Peyer's patch (tissue), 4 donors: ENCODE results near the gene OSCP1.

ENCODE experiments used
- POLR2A ChIP-seq, 2 donors: fragments of 450-650 bp; IDR thresholded peaks; one replicate each; pipeline ENCODE4 v1.5.1; 2017; ENCODE audit warnings: antibody characterized with exemption in 2 of 2, mild to moderate bottlenecking in 2 of 2, moderate library complexity in 2 of 2
- TF ChIP-seq, protein P1 (sequence below), 6 experiments: fragments of 450-650 bp in 4 of 6; fragments of 200-600 bp in 2 of 6; sonication (generic) in 1 of 6; IDR thresholded peaks; one replicate each; pipeline ENCODE4 v1.5.1; 2017 to 2019; ENCODE audit warnings: antibody characterized with exemption in 6 of 6, mild to moderate bottlenecking in 3 of 6, moderate library complexity in 1 of 6

DNA sequence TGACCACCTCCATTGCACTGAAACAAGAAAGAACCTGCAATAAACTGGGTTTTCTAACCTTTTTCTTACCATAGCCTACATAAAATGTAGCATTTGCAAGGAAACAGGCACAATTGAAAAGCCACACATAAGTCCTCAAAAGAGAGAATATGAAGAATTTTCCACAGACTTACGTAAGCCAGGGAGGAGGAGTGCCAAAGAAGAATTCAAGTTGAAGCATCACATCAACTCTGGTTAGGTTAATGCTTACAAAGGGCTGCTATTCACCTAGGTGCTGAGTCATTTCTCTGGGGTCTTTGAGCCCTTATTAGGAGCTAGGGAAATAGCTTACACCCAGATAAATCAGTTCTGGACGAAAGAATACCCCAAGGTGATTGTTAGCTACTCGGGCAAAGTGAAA is 9.6 kb downstream of the OSCP1 start:
- TF ChIP-seq, protein P1, sequence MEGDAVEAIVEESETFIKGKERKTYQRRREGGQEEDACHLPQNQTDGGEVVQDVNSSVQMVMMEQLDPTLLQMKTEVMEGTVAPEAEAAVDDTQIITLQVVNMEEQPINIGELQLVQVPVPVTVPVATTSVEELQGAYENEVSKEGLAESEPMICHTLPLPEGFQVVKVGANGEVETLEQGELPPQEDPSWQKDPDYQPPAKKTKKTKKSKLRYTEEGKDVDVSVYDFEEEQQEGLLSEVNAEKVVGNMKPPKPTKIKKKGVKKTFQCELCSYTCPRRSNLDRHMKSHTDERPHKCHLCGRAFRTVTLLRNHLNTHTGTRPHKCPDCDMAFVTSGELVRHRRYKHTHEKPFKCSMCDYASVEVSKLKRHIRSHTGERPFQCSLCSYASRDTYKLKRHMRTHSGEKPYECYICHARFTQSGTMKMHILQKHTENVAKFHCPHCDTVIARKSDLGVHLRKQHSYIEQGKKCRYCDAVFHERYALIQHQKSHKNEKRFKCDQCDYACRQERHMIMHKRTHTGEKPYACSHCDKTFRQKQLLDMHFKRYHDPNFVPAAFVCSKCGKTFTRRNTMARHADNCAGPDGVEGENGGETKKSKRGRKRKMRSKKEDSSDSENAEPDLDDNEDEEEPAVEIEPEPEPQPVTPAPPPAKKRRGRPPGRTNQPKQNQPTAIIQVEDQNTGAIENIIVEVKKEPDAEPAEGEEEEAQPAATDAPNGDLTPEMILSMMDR (IDR thresholded peaks at IDR 0.05), result no peak
- no peak for TF ChIP-seq POLR2A (IDR thresholded peaks at IDR 0.05)
